Measurements from ENCODE around the gene FEN1. TPM values are rescaled to one million over a fixed set of nuclear protein-coding genes. Genes with fewer than 3 reads are reported as not detected.
A peak's percentile ranks its signal among the peaks of the same experiment; 100 is the strongest.

FEN1 gene
- total RNA-seq, 2 experiments from 2014 or later: 109 to 114 TPM

- Mint-ChIP-seq H3K36me3 (ENCODE audit: low read depth) (no peaks in the 10 kb centered on the region), H3K4me1 (ENCODE audit: low read depth) (peaks cover 21% of the 10 kb centered on the region), H3K27ac (peak overlapping the region; percentile 85), H3K9me3 (no peaks in the 10 kb centered on the region), H3K4me3 (no peak overlapping the region), H3K27me3 (peaks cover 15% of the 10 kb centered on the region)
- DNase-seq: peak; percentile 81
- intact Hi-C loops (cut with micrococcal nuclease): no loop called here
- peak; percentile 92 for ATAC-seq
- CTCF ChIA-PET: interaction anchor here (1.4 to 1.5 kb wide), 2 partner anchors 10 to 352 kb away, joined by 4 read pairs; no protein-coding TSS in a partner anchor
- TF ChIP-seq CTCF (IDR thresholded peaks at IDR 0.05): no peak
- POLR2A ChIA-PET: no interaction called here
Measured at GRCh38 chr11:61756452-61757212, 36.1 kb upstream of the FEN1 start.

GRCh38 chr11:61757213-61757862 lies 35.4 kb upstream of the FEN1 start:
- H3K27ac Mint-ChIP-seq: peak overlapping the region; percentile 85
- POLR2A ChIA-PET: no interaction called here
- no peak for DNase-seq

GRCh38 chr11:61760946-61761345 lies 31.8 kb upstream of the FEN1 start:
- no peaks in the 10 kb centered on the region for H3K27me3 Mint-ChIP-seq
- H3K36me3 Mint-ChIP-seq (ENCODE audit: low read depth): no peaks in the 10 kb centered on the region
- no peak overlapping the region for H3K27ac Mint-ChIP-seq
- intact Hi-C loops (cut with micrococcal nuclease): no loop called here
- no peak for TF ChIP-seq CTCF (IDR thresholded peaks at IDR 0.05)
- POLR2A ChIA-PET: no interaction called here
- DNase-seq (no peak), ATAC-seq (no peak)
- H3K4me1 Mint-ChIP-seq (ENCODE audit: low read depth): peaks cover 11% of the 10 kb centered on the region
- no peak overlapping the region for H3K4me3 Mint-ChIP-seq
- no peaks in the 10 kb centered on the region for H3K9me3 Mint-ChIP-seq
- CTCF ChIA-PET: interaction anchor here (1.5 to 2.1 kb wide), 3 partner anchors 14 to 321 kb away, joined by 4 to 6 read pairs (median 5); no protein-coding TSS in a partner anchor

More at GRCh38 chr11:61757213-61757862, 35.4 kb upstream of the FEN1 start:
- Mint-ChIP-seq H3K4me1 (ENCODE audit: low read depth) (peaks cover 19% of the 10 kb centered on the region), H3K27me3 (peaks cover 11% of the 10 kb centered on the region), H3K4me3 (no peak overlapping the region), H3K9me3 (no peaks in the 10 kb centered on the region), H3K36me3 (ENCODE audit: low read depth) (no peaks in the 10 kb centered on the region)
- no peak for TF ChIP-seq CTCF (IDR thresholded peaks at IDR 0.05)
- CTCF ChIA-PET: interaction anchor here (1.1 to 1.5 kb wide), 2 partner anchors 8 to 10 kb away, joined by 3 read pairs; no protein-coding TSS in a partner anchor
- ATAC-seq: no peak
- intact Hi-C loops (cut with micrococcal nuclease): no loop called here

- intact Hi-C loops (cut with micrococcal nuclease): no loop called here
- ChIA-PET POLR2A (no interaction called here), CTCF (interaction anchor here (1.4 to 2.1 kb wide), 4 partner anchors 8 to 320 kb away, joined by 3 to 6 read pairs (median 4); no protein-coding TSS in a partner anchor)
- Mint-ChIP-seq H3K9me3 (no peaks in the 10 kb centered on the region), H3K4me3 (no peak overlapping the region), H3K27ac (no peak overlapping the region), H3K27me3 (no peaks in the 10 kb centered on the region), H3K36me3 (ENCODE audit: low read depth) (no peaks in the 10 kb centered on the region), H3K4me1 (ENCODE audit: low read depth) (peaks cover 5% of the 10 kb centered on the region)
- TF ChIP-seq CTCF (IDR thresholded peaks at IDR 0.05): no peak
- ATAC-seq: no peak
- DNase-seq: no peak
Measured at GRCh38 chr11:61761440-61762222, 31.1 kb upstream of the FEN1 start.

All from activated CD8-positive, alpha-beta T cell treated with anti-CD3 and anti-CD28 coated beads for 36 hours (primary cell).